Choroid plexus epithelial cell (primary cell): ENCODE results near the gene RCOR3.
"Not testable (repeated sequence)": the region's sequence is repeated elsewhere in the genome, so short reads cannot be mapped to it uniquely, and the experiment has no call there.

ENCODE experiments used
- DNase-seq: peaks from one replicate; pipeline ENCODE4 v3.0.0-alpha.2; 2010; ENCODE audit warnings: low read depth
- H3K4me3 ChIP-seq: 2 replicates; pipeline ENCODE4 v1.5.1; 2011; ENCODE audit warnings: low read depth, mild to moderate bottlenecking, control low read depth, low read length, moderate library complexity
- CTCF ChIP-seq: conservative IDR thresholded peaks from 2 replicates; pipeline ENCODE4 v1.5.1; 2011; ENCODE audit warnings: low read depth, mild to moderate bottlenecking, control low read depth, inconsistent platforms, low read length, moderate library complexity

RCOR3 gene

GRCh38 chr1:211344152-211344618 lies 85.0 kb downstream of the RCOR3 start:
- TF ChIP-seq CTCF, result no peak
- no peak overlapping the region for H3K4me3 ChIP-seq
- DNase-seq, result peak; percentile 48

GRCh38 chr1:211345719-211346118 lies 86.6 kb downstream of the RCOR3 start:
- no peak overlapping the region for H3K4me3 ChIP-seq
- no peak for TF ChIP-seq CTCF
- peak; percentile 36 for DNase-seq

GRCh38 chr1:211347077-211347844 lies 88.1 kb downstream of the RCOR3 start:
- H3K4me3 ChIP-seq, result no peak overlapping the region
- TF ChIP-seq CTCF, result no peak
- DNase-seq, result no peak

GRCh38 chr1:211348547-211348946 lies 89.4 kb downstream of the RCOR3 start:
- DNase-seq, result no peak
- H3K4me3 ChIP-seq, result no peak overlapping the region
- no peak for TF ChIP-seq CTCF

GRCh38 chr1:211349741-211350140 lies 90.6 kb downstream of the RCOR3 start:
- no peak overlapping the region for H3K4me3 ChIP-seq
- DNase-seq, result no peak
- no peak for TF ChIP-seq CTCF

- DNase-seq, H3K4me3 ChIP-seq: not testable (repeated sequence)
Observed at GRCh38 chr1:211352055-211352454, 92.9 kb downstream of the RCOR3 start.

- no peak overlapping the region for H3K4me3 ChIP-seq
- TF ChIP-seq CTCF, result no peak
Observed at GRCh38 chr1:211352465-211352864, 93.3 kb downstream of the RCOR3 start.

More at GRCh38 chr1:211352465-211352864, 93.3 kb downstream of the RCOR3 start:
- no peak for DNase-seq
